ENCODE measurements around the gene TENM4. TPM values are rescaled to one million over a fixed set of nuclear protein-coding genes. Genes with fewer than 3 reads are reported as not detected.
A peak's percentile ranks its signal among the peaks of the same experiment; 100 is the strongest.

Gene TENM4
- total RNA-seq, 4 donors from 2014 or later = 31.4 to 44.5 (median 38.0) TPM

GRCh38 chr11:78647266-78647915 lies 793.4 kb downstream of the TENM4 start:
- H3K27me3 ChIP-seq = peaks cover 9% of the 10 kb centered on the region
- H3K4me3 ChIP-seq = no peak overlapping the region
- H3K4me1 ChIP-seq = peaks cover 10% of the 10 kb centered on the region
- H3K36me3 ChIP-seq = no peaks in the 10 kb centered on the region
- DNase-seq (ENCODE audit: low spot score in 2 of 2) = no peak
- H3K27ac ChIP-seq = no peak overlapping the region
- 89% methylated on average over 6 of the region's 6 CpGs for WGBS
- TF ChIP-seq POLR2A (IDR thresholded peaks at IDR 0.05) = no peak
- H3K9me3 ChIP-seq = no peaks in the 10 kb centered on the region

- Histone ChIP-seq H3K27ac (no peak overlapping the region), H3K36me3 (no peaks in the 10 kb centered on the region), H3K4me3 (no peak overlapping the region), H3K4me1 (peaks cover 10% of the 10 kb centered on the region), H3K27me3 (peaks cover 9% of the 10 kb centered on the region), H3K9me3 (no peaks in the 10 kb centered on the region)
- TF ChIP-seq POLR2AphosphoS5 (IDR thresholded peaks at IDR 0.05) (no peak), EP300 (IDR thresholded peaks at IDR 0.05) (no peak), POLR2A (IDR thresholded peaks at IDR 0.05) (no peak)
- TF ChIP-seq, protein P1, sequence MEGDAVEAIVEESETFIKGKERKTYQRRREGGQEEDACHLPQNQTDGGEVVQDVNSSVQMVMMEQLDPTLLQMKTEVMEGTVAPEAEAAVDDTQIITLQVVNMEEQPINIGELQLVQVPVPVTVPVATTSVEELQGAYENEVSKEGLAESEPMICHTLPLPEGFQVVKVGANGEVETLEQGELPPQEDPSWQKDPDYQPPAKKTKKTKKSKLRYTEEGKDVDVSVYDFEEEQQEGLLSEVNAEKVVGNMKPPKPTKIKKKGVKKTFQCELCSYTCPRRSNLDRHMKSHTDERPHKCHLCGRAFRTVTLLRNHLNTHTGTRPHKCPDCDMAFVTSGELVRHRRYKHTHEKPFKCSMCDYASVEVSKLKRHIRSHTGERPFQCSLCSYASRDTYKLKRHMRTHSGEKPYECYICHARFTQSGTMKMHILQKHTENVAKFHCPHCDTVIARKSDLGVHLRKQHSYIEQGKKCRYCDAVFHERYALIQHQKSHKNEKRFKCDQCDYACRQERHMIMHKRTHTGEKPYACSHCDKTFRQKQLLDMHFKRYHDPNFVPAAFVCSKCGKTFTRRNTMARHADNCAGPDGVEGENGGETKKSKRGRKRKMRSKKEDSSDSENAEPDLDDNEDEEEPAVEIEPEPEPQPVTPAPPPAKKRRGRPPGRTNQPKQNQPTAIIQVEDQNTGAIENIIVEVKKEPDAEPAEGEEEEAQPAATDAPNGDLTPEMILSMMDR (IDR thresholded peaks at IDR 0.05) = peak; percentile 40 to 65
- WGBS = 23% methylated on average over 7 of the region's 7 CpGs
- DNase-seq (ENCODE audit: low spot score in 2 of 2) = no peak
These were observed 794.2 kb downstream of the TENM4 start for GRCh38 chr11:78646564-78647185.

GRCh38 chr11:78645226-78646202 lies 795.3 kb downstream of the TENM4 start:
- H3K9me3 ChIP-seq = no peaks in the 10 kb centered on the region
- no peak overlapping the region for H3K27ac ChIP-seq
- WGBS = 34% methylated on average over 5 of the region's 5 CpGs
- no peak for DNase-seq (ENCODE audit: low spot score in 2 of 2)
- TF ChIP-seq POLR2AphosphoS5 (IDR thresholded peaks at IDR 0.05) (no peak), EP300 (IDR thresholded peaks at IDR 0.05) (no peak), POLR2A (IDR thresholded peaks at IDR 0.05) (no peak)
- TF ChIP-seq, protein P1 (IDR thresholded peaks at IDR 0.05) = peak; percentile 76 to 89
- H3K4me3 ChIP-seq = no peak overlapping the region
- H3K4me1 ChIP-seq = peaks cover 10% of the 10 kb centered on the region
- no peaks in the 10 kb centered on the region for H3K36me3 ChIP-seq
- peaks cover 9% of the 10 kb centered on the region for H3K27me3 ChIP-seq

- no peaks in the 10 kb centered on the region for H3K36me3 ChIP-seq
- peaks cover 5% of the 10 kb centered on the region for H3K4me1 ChIP-seq
- H3K9me3 ChIP-seq = no peaks in the 10 kb centered on the region
- DNase-seq (ENCODE audit: low spot score in 2 of 2) = no peak
- H3K4me3 ChIP-seq = no peak overlapping the region
- no peak overlapping the region for H3K27ac ChIP-seq
- peaks cover 9% of the 10 kb centered on the region for H3K27me3 ChIP-seq
- TF ChIP-seq, protein P1 (IDR thresholded peaks at IDR 0.05) = no peak
These were observed 797.2 kb downstream of the TENM4 start for GRCh38 chr11:78643676-78644056.

DNA sequence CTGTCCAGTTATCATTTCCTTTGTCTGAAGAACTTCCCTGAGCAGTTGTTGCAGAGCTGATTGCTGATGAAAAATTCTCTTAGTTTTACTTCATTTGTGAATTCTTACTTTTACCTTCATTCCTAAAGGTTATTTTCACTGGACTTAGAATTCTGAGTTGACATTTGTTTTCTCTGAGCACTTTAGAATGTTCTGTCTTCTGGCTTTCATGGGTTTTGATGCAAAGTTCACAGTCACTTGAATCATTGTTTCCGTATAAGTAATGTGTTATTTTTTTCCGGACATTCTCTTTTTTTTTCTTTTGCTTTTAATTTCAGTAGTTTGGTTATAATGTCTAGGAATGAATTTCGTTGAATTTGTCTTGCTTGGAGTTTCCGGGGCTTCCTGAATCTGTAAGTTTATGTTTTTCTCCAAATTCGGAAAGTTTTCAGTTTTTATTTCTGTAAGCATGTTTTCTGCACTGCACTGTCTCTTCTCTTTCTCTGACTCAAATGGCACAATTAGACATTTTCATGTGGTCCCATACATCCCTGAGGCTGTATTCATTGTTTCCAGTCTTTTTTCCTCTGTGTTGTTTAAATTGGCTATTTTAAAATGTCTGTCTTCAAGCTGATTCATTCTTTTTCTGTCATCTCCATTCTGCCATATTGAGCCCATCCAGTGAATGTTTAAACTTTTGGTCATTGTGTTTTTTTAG lies 797.7 kb downstream of the TENM4 start:
- 80% methylated on average over 5 of the region's 5 CpGs for WGBS
- no peaks in the 10 kb centered on the region for H3K36me3 ChIP-seq
- TF ChIP-seq POLR2AphosphoS5 (IDR thresholded peaks at IDR 0.05) (no peak), POLR2A (IDR thresholded peaks at IDR 0.05) (no peak), EP300 (IDR thresholded peaks at IDR 0.05) (no peak)
- TF ChIP-seq, protein P1 (IDR thresholded peaks at IDR 0.05) = no peak

More for the DNA sequence above, 797.7 kb downstream of the TENM4 start:
- no peak for DNase-seq (ENCODE audit: low spot score in 2 of 2)
- Histone ChIP-seq H3K27me3 (peaks cover 9% of the 10 kb centered on the region), H3K4me3 (no peak overlapping the region), H3K27ac (no peak overlapping the region), H3K4me1 (peaks cover 3% of the 10 kb centered on the region), H3K9me3 (no peaks in the 10 kb centered on the region)
